Activated naive CD8-positive, alpha-beta T cell treated with anti-CD3 and anti-CD28 coated beads, Interleukin-2, amount 10 ng/mL, durations not matched to agents 7 days and 5 days (primary cell): ENCODE data around the gene ADH4. TPM values are rescaled to one million over a fixed set of nuclear protein-coding genes. Genes with fewer than 3 reads are reported as not detected.
"Not testable (repeated sequence)": the region's sequence is repeated elsewhere in the genome, so short reads cannot be mapped to it uniquely, and the experiment has no call there.

Experiments
- ATAC-seq: fragments of 150-1000 bp; cut with Tn5 transposase; one replicate; pipeline ENCODE4 v1.10.0; 2021; ENCODE audit warnings: low read depth, moderate library complexity
- POLR2A ChIA-PET: fragments of 350-600 bp; sonication (Branson Sonifier 250); formaldehyde crosslinking; loops from one replicate; lab custom pipeline; 2021; ENCODE audit warnings: antibody characterized with exemption; lab: Charles Lee
- DNase-seq: peaks from one replicate; pipeline ENCODE4 v3.0.0; 2021
- H3K27ac Mint-ChIP-seq: one replicate; pipeline ENCODE4 v1.8.0; 2022; ENCODE audit warnings: mild to moderate bottlenecking, mixed read lengths
- H3K27me3 Mint-ChIP-seq: one replicate; pipeline ENCODE4 v1.8.0; 2022; ENCODE audit warnings: mild to moderate bottlenecking, moderate library complexity, mixed read lengths
- H3K36me3 Mint-ChIP-seq: one replicate; pipeline ENCODE4 v1.8.0; 2021; ENCODE audit warnings: mild to moderate bottlenecking, mixed read lengths
- H3K4me1 Mint-ChIP-seq: one replicate; pipeline ENCODE4 v1.8.0; 2021; ENCODE audit warnings: mixed read lengths
- H3K4me3 Mint-ChIP-seq: one replicate; pipeline ENCODE4 v1.8.0; 2022; ENCODE audit warnings: mild to moderate bottlenecking, moderate library complexity, mixed read lengths
- H3K9me3 Mint-ChIP-seq: one replicate; pipeline ENCODE4 v1.8.0; 2021; ENCODE audit warnings: mixed read lengths
- total RNA-seq, 2 experiments: library from RNA; stranded (reverse); gene quantifications; one replicate each; pipeline ENCODE4 v1.2.3, GENCODE V29; 2021

ADH4 gene
- total RNA-seq = not detected

DNA sequence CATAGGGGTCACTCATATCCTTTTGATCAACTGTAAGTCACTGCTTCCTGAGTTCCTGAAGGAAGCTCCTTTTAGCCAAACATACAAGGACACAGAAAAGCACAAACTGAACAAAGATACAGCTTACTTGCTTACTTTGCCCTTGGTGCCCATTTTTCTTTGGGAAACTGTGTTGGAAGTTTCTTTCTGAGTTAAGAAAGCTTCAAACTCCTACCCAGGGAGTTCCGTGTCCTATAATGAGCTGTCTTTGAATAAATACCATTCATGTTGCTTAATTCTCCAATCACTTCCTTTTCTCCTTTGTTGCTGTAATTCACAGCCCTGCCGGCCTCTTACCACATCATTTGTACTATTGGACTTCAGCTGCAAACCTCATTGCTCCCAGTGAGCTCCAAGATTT is at the start of gene ADH4:
Gene ADH4 (minus strand): TSS at position 228 of the 400 bp plus-strand sequence. CDS start 75 bp downstream, at position 153.
- Mint-ChIP-seq H3K36me3 (no peaks in the 10 kb centered on the region), H3K4me3 (no peak within 1 kb of the TSS), H3K27ac (no peak within 1 kb of the TSS), H3K4me1 (no peaks in the 10 kb centered on the region), H3K9me3 (no peaks in the 10 kb centered on the region), H3K27me3 (no peaks in the 10 kb centered on the region)
- DNase-seq (no peak), ATAC-seq (no peak)
- POLR2A ChIA-PET = no interaction called here

DNA sequence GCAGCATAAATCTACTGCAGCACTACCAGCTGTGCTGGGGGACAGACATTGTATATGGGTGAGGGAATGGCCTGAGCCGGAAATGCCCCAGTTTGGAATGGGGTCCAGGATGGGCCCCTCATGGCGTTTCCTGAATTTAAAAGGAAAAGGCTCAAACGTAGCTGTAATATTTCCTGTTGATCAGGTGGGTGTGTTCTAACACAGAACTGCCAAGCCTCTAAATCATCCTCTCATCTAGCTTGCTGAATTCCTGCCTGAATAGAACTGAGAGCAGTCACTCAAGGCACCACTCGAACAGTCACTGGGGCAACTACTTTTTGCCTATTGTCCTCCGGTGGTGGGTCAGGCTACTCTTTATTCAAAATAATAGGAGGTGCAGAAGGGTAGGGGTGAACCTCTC is 46.2 kb upstream of the ADH4 start:
- ATAC-seq = no peak
- H3K27me3 Mint-ChIP-seq = no peaks in the 10 kb centered on the region
- H3K27ac Mint-ChIP-seq = no peak overlapping the region
- no peaks in the 10 kb centered on the region for H3K4me1 Mint-ChIP-seq
- H3K4me3 Mint-ChIP-seq = no peak overlapping the region
- POLR2A ChIA-PET = no interaction called here
- H3K9me3 Mint-ChIP-seq = peaks cover 24% of the 10 kb centered on the region
- DNase-seq = no peak
- no peaks in the 10 kb centered on the region for H3K36me3 Mint-ChIP-seq

DNA sequence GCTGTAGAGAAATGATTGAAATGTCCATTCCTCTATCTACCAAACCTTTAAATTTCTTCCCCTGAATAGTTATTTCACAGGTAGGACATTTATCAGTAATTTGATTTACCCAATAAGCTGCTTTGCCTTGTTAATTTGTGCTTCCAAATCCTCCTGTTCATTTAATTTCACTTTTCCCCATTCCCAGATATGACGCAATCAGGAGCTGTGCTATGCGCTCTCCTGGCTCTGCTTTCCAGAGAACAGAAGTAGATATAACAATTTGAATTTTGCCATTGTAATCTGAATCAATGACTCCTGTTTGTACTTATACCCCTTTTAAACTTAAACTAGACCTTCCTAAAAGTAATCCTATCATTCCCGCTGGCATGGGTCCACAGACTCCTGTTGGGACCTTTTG is 45.8 kb upstream of the ADH4 start:
- H3K27me3 Mint-ChIP-seq, ATAC-seq, POLR2A ChIA-PET, DNase-seq, H3K4me1 Mint-ChIP-seq, H3K27ac Mint-ChIP-seq, H3K4me3 Mint-ChIP-seq, H3K36me3 Mint-ChIP-seq: not testable (repeated sequence)
- peaks cover 29% of the 10 kb centered on the region for H3K9me3 Mint-ChIP-seq

GRCh38 chr4:99186029-99186428 is 41.9 kb upstream of the ADH4 start:
- no peaks in the 10 kb centered on the region for H3K4me1 Mint-ChIP-seq
- ATAC-seq = no peak
- no peaks in the 10 kb centered on the region for H3K27me3 Mint-ChIP-seq
- no peaks in the 10 kb centered on the region for H3K36me3 Mint-ChIP-seq
- peaks cover 22% of the 10 kb centered on the region for H3K9me3 Mint-ChIP-seq
- no peak overlapping the region for H3K27ac Mint-ChIP-seq
- no peak overlapping the region for H3K4me3 Mint-ChIP-seq
- no peak for DNase-seq
- POLR2A ChIA-PET = no interaction called here

DNA sequence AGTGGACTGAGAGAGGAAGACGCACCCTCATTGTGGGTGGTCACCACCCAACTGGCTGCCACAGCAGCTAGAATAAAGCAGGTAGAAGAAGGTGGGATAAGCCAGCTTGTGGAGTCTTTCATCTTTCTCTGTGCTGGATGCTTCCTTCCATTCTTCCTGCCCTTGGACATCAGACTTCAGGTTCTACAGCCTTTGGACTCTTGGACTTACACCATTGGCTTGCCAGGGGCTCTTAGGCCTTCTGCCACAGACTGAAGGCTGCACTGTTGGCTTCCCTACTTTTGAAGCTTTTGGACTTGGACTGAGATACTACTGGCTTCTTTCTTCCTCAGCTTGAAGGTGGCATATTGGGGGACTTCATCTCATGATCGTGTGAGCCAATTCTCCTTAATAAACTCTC is 41.5 kb upstream of the ADH4 start:
- no peak for DNase-seq
- no peak overlapping the region for H3K4me3 Mint-ChIP-seq
- POLR2A ChIA-PET = no interaction called here
- H3K27me3 Mint-ChIP-seq = no peaks in the 10 kb centered on the region
- H3K36me3 Mint-ChIP-seq = no peaks in the 10 kb centered on the region
- H3K9me3 Mint-ChIP-seq = peaks cover 18% of the 10 kb centered on the region
- ATAC-seq = no peak
- no peak overlapping the region for H3K27ac Mint-ChIP-seq
- H3K4me1 Mint-ChIP-seq = no peaks in the 10 kb centered on the region

GRCh38 chr4:99180382-99181070 is 36.4 kb upstream of the ADH4 start:
- ATAC-seq (no peak), DNase-seq (no peak)
- Mint-ChIP-seq H3K27ac (no peak overlapping the region), H3K4me3 (no peak overlapping the region), H3K27me3 (no peaks in the 10 kb centered on the region), H3K9me3 (peaks cover 11% of the 10 kb centered on the region), H3K4me1 (no peaks in the 10 kb centered on the region), H3K36me3 (no peaks in the 10 kb centered on the region)
- POLR2A ChIA-PET = no interaction called here

- POLR2A ChIA-PET = no interaction called here
- Mint-ChIP-seq H3K9me3 (peaks cover 9% of the 10 kb centered on the region), H3K27ac (no peak overlapping the region), H3K36me3 (no peaks in the 10 kb centered on the region), H3K4me1 (no peaks in the 10 kb centered on the region), H3K4me3 (no peak overlapping the region), H3K27me3 (no peaks in the 10 kb centered on the region)
- DNase-seq = no peak
- no peak for ATAC-seq
These were observed 35.5 kb upstream of the ADH4 start for GRCh38 chr4:99179626-99180025.

DNA sequence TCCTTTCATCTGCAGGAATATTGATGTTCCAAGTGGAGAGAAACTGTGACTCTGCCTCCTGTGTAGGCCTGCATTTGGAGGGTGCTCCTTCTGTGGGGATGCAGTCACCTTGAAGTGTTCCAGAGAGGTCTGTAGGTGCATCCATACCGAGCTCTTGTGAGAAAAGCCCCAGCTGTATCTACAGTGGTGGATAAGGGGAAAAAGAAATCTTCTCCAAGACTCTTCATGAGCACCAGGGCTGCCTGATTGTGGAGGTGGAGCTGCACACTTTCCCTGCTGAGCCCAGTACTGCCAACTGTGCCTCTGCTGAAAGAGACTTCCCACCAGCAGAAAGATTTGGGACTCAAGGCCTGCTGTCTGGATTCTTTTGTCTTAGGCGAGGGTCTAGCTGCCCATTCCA is 35.1 kb upstream of the ADH4 start:
- Mint-ChIP-seq H3K36me3 (no peaks in the 10 kb centered on the region), H3K4me1 (no peaks in the 10 kb centered on the region), H3K4me3 (no peak overlapping the region), H3K27me3 (no peaks in the 10 kb centered on the region), H3K9me3 (peaks cover 9% of the 10 kb centered on the region), H3K27ac (no peak overlapping the region)
- POLR2A ChIA-PET = no interaction called here
- ATAC-seq (no peak), DNase-seq (no peak)

- ATAC-seq (no peak), DNase-seq (no peak)
- Mint-ChIP-seq H3K27ac (no peak overlapping the region), H3K27me3 (peaks cover 6% of the 10 kb centered on the region), H3K9me3 (peaks cover 6% of the 10 kb centered on the region), H3K36me3 (peaks cover 2% of the 10 kb centered on the region), H3K4me3 (no peak overlapping the region), H3K4me1 (no peaks in the 10 kb centered on the region)
- POLR2A ChIA-PET = no interaction called here
These were observed 22.4 kb upstream of the ADH4 start for GRCh38 chr4:99166544-99166943.

GRCh38 chr4:99165978-99166377 is 21.9 kb upstream of the ADH4 start:
- POLR2A ChIA-PET = no interaction called here
- H3K27ac Mint-ChIP-seq = no peak overlapping the region
- no peak for ATAC-seq
- H3K4me1 Mint-ChIP-seq = no peaks in the 10 kb centered on the region
- H3K9me3 Mint-ChIP-seq = peaks cover 6% of the 10 kb centered on the region
- no peak for DNase-seq
- no peak overlapping the region for H3K4me3 Mint-ChIP-seq
- peaks cover 6% of the 10 kb centered on the region for H3K27me3 Mint-ChIP-seq
- H3K36me3 Mint-ChIP-seq = no peaks in the 10 kb centered on the region

DNA sequence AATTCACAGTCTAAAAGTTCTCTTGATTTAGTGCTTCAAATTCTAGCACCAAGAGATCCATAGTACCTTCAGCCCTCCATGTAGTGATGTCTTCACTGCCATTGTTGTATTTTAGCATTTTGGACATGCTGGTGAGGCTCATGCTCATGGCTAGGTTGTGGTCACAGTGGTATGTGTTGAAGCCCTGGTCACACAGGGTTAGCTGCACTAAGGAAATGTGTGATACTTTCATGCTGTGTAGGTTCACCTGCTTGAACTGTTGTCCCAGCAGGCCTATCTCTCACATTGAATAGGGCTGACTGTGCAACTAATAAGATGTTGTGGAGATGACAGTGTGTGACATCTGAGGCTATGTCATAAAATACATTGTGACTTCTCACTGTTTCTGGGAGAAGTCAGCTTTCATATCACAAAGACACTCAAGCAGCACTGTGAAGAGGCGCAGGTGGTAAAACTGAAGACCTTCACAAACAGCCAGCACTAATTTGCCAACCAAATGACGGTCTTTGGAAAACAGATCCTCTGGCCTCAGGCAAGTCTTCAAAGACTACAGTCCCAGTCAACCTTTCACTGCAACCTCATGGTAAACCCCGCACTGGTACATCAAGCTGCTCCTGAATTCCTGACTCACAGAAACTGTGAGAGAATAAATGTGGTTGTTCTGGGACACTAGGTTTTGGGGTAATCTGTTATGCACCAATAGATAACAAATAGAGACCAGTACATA is 17.4 kb upstream of the ADH4 start:
- ATAC-seq = no peak
- Mint-ChIP-seq H3K27ac (no peak overlapping the region), H3K27me3 (no peaks in the 10 kb centered on the region), H3K9me3 (peaks cover 2% of the 10 kb centered on the region), H3K4me1 (no peaks in the 10 kb centered on the region), H3K4me3 (no peak overlapping the region), H3K36me3 (no peaks in the 10 kb centered on the region)
- no peak for DNase-seq
- POLR2A ChIA-PET = no interaction called here

GRCh38 chr4:99159699-99160098 is 15.6 kb upstream of the ADH4 start:
- Mint-ChIP-seq H3K4me1 (no peaks in the 10 kb centered on the region), H3K27me3 (no peaks in the 10 kb centered on the region), H3K4me3 (no peak overlapping the region), H3K36me3 (no peaks in the 10 kb centered on the region), H3K9me3 (peaks cover under 1% of the 10 kb centered on the region), H3K27ac (no peak overlapping the region)
- POLR2A ChIA-PET = no interaction called here
- ATAC-seq (no peak), DNase-seq (no peak)

GRCh38 chr4:99157478-99157935 is 13.4 kb upstream of the ADH4 start:
- H3K4me1 Mint-ChIP-seq = no peaks in the 10 kb centered on the region
- H3K36me3 Mint-ChIP-seq = no peaks in the 10 kb centered on the region
- no peak overlapping the region for H3K27ac Mint-ChIP-seq
- ATAC-seq (no peak), DNase-seq (no peak)
- no peak overlapping the region for H3K4me3 Mint-ChIP-seq
- H3K27me3 Mint-ChIP-seq = no peaks in the 10 kb centered on the region
- peaks cover 3% of the 10 kb centered on the region for H3K9me3 Mint-ChIP-seq
- POLR2A ChIA-PET = no interaction called here

- H3K4me3 Mint-ChIP-seq = no peak overlapping the region
- H3K9me3 Mint-ChIP-seq = peaks cover 3% of the 10 kb centered on the region
- H3K36me3 Mint-ChIP-seq = no peaks in the 10 kb centered on the region
- no peak overlapping the region for H3K27ac Mint-ChIP-seq
- H3K27me3 Mint-ChIP-seq = no peaks in the 10 kb centered on the region
- ATAC-seq = no peak
- DNase-seq = no peak
- POLR2A ChIA-PET = no interaction called here
- no peaks in the 10 kb centered on the region for H3K4me1 Mint-ChIP-seq
These were observed 12.9 kb upstream of the ADH4 start for GRCh38 chr4:99156992-99157391.
